A549 treated with AZD9567 at 1 μM for 4 hours (cell line): Measurements from ENCODE around the gene UPF3A. TPM values are rescaled to one million over a fixed set of nuclear protein-coding genes. Genes with fewer than 3 reads are reported as not detected.

Experiments used
- total RNA-seq: library from RNA; stranded (reverse); fragments of 200-300 nt; extraction: Qiagen RNA extraction; gene quantifications from 5 replicates; pipeline ENCODE4 v1.2.3, GENCODE V29; 2022; ENCODE audit not compliant: insufficient read depth

UPF3A gene
- total RNA-seq, result 31.7 to 45.5 TPM (median 36.1 TPM) in 5 replicates

GRCh38 chr13:114281351-114282040 is at the start of gene UPF3A:
Gene UPF3A, plus strand, starts transcription at chr13:114281601. Its CDS starts 39 bp downstream, at chr13:114281640.

GRCh38 chr13:114234645-114235421 is 46.6 kb upstream of the UPF3A start, which contains the start of gene CDC16:
Gene CDC16, plus strand, starts transcription at chr13:114234897. Its CDS starts 188 bp downstream, at chr13:114235085.

GRCh38 chr13:114314074-114314912 is 32.9 kb downstream of the UPF3A start, which contains the start of gene CHAMP1:
Gene CHAMP1, plus strand, starts transcription at chr13:114314503. Its CDS starts 9,340 bp downstream, at chr13:114323843.

Other genes starting within 250 kb of the UPF3A start
- gene RASA3, start 149.0 kb upstream of the UPF3A start, total RNA-seq, result 9.1 to 12.4 TPM (median 10.7 TPM) in 5 replicates
- not detected in 5 replicates for gene CFAP97D2, start 102.3 kb upstream of the UPF3A start, total RNA-seq
- gene CDC16, start 46.7 kb upstream of the UPF3A start, total RNA-seq, result 38.0 to 43.9 TPM (median 41.9 TPM) in 5 replicates
- 19.2 to 26.6 TPM (median 26.0 TPM) in 5 replicates for gene CHAMP1, start 32.9 kb downstream of the UPF3A start, total RNA-seq